Loucy (cell line): ENCODE measurements around the gene SORT1.

Experiments used
- CTCF ChIP-seq: fragments of 200-600 bp; sonication (generic); conservative IDR thresholded peaks from 2 replicates; pipeline ENCODE4 v1.5.1; 2014; ENCODE audit warnings: mild to moderate bottlenecking, antibody characterized with exemption, low read length
- EZH2phosphoT487 ChIP-seq: fragments of 200-600 bp; IDR thresholded peaks from 2 replicates; pipeline ENCODE4 v1.6.1; 2018; ENCODE audit warnings: antibody characterized with exemption, mild to moderate bottlenecking, moderate library complexity, borderline replicate concordance

GRCh38 chr1:109379907-109380306 lies 17.8 kb downstream of the SORT1 start:
- no peak for TF ChIP-seq CTCF
- TF ChIP-seq EZH2phosphoT487: no peak
